Peyer's patch (tissue), 4 donors: ENCODE data around the gene RPL13A.

ENCODE experiments used
- POLR2A ChIP-seq, 2 donors: fragments of 450-650 bp; IDR thresholded peaks; one replicate each; pipeline ENCODE4 v1.5.1; 2017; ENCODE audit warnings: antibody characterized with exemption in 2 of 2, mild to moderate bottlenecking in 2 of 2, moderate library complexity in 2 of 2
- TF ChIP-seq, protein P1 (sequence below), 6 experiments: fragments of 450-650 bp in 4 of 6; fragments of 200-600 bp in 2 of 6; sonication (generic) in 1 of 6; IDR thresholded peaks; one replicate each; pipeline ENCODE4 v1.5.1; 2017 to 2019; ENCODE audit warnings: antibody characterized with exemption in 6 of 6, mild to moderate bottlenecking in 3 of 6, moderate library complexity in 1 of 6

DNA sequence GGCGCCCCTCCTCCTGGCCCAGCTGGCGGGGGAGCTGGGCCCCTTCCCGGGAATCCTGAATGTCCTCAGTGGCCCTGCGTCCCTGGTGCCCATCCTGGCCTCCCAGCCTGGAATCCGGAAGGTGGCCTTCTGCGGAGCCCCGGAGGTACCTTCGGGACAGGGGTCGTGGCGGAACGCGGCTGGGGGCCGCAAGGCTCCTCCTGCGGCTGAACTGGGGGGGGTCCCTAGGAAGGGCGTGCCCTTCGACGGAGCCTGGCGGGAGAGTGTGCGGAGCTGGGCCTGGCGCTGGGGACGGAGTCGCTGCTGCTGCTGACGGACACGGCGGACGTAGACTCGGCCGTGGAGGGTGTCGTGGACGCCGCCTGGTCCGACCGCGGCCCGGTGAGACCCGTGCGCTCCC lies 25.8 kb upstream of the RPL13A start:
- TF ChIP-seq, protein P1, sequence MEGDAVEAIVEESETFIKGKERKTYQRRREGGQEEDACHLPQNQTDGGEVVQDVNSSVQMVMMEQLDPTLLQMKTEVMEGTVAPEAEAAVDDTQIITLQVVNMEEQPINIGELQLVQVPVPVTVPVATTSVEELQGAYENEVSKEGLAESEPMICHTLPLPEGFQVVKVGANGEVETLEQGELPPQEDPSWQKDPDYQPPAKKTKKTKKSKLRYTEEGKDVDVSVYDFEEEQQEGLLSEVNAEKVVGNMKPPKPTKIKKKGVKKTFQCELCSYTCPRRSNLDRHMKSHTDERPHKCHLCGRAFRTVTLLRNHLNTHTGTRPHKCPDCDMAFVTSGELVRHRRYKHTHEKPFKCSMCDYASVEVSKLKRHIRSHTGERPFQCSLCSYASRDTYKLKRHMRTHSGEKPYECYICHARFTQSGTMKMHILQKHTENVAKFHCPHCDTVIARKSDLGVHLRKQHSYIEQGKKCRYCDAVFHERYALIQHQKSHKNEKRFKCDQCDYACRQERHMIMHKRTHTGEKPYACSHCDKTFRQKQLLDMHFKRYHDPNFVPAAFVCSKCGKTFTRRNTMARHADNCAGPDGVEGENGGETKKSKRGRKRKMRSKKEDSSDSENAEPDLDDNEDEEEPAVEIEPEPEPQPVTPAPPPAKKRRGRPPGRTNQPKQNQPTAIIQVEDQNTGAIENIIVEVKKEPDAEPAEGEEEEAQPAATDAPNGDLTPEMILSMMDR (IDR thresholded peaks at IDR 0.05): no peak
- TF ChIP-seq POLR2A (IDR thresholded peaks at IDR 0.05): no peak
